Measurements from ENCODE around the gene TDP2.

The TDP2 gene

DNA sequence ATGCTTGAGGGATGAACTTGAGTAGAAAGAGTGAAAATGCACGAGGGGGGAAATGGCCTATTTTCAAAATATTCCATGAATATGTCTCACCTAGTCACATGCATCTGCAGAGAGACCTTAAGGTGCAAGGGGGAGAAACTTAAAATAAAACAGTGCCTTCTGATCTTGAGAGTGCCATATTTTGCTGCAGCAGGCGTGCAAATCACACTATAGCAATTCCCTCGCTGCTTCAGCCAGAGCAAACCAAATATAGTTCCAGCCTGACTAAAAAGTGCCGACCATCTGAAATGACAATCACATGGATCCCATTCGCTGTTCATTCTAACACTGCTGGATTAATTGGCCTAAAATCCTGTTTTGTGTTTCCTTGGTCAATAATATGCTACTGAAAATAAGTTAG, 47.0 kb downstream of the TDP2 start:
- H3K4me3 ChIP-seq (replicated peaks; ENCODE audit: insufficient read depth, low read length): no peak overlapping the region
- no peak for DNase-seq (ENCODE audit: low read depth in 1 of 2, low spot score in 1 of 2)
- TF ChIP-seq GABPA (IDR thresholded peaks at IDR 0.05; ENCODE audit: low read depth) (no peak), POLR2AphosphoS5 (IDR thresholded peaks at IDR 0.05; ENCODE audit: low read depth) (no peak), SPI1 (IDR thresholded peaks at IDR 0.05; ENCODE audit: borderline replicate concordance, low read depth) (no peak)
- TF ChIP-seq, protein P1, sequence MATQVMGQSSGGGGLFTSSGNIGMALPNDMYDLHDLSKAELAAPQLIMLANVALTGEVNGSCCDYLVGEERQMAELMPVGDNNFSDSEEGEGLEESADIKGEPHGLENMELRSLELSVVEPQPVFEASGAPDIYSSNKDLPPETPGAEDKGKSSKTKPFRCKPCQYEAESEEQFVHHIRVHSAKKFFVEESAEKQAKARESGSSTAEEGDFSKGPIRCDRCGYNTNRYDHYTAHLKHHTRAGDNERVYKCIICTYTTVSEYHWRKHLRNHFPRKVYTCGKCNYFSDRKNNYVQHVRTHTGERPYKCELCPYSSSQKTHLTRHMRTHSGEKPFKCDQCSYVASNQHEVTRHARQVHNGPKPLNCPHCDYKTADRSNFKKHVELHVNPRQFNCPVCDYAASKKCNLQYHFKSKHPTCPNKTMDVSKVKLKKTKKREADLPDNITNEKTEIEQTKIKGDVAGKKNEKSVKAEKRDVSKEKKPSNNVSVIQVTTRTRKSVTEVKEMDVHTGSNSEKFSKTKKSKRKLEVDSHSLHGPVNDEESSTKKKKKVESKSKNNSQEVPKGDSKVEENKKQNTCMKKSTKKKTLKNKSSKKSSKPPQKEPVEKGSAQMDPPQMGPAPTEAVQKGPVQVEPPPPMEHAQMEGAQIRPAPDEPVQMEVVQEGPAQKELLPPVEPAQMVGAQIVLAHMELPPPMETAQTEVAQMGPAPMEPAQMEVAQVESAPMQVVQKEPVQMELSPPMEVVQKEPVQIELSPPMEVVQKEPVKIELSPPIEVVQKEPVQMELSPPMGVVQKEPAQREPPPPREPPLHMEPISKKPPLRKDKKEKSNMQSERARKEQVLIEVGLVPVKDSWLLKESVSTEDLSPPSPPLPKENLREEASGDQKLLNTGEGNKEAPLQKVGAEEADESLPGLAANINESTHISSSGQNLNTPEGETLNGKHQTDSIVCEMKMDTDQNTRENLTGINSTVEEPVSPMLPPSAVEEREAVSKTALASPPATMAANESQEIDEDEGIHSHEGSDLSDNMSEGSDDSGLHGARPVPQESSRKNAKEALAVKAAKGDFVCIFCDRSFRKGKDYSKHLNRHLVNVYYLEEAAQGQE (IDR thresholded peaks at IDR 0.05; ENCODE audit: insufficient replicate concordance, low read depth): no peak
- TF ChIP-seq, protein P2, sequence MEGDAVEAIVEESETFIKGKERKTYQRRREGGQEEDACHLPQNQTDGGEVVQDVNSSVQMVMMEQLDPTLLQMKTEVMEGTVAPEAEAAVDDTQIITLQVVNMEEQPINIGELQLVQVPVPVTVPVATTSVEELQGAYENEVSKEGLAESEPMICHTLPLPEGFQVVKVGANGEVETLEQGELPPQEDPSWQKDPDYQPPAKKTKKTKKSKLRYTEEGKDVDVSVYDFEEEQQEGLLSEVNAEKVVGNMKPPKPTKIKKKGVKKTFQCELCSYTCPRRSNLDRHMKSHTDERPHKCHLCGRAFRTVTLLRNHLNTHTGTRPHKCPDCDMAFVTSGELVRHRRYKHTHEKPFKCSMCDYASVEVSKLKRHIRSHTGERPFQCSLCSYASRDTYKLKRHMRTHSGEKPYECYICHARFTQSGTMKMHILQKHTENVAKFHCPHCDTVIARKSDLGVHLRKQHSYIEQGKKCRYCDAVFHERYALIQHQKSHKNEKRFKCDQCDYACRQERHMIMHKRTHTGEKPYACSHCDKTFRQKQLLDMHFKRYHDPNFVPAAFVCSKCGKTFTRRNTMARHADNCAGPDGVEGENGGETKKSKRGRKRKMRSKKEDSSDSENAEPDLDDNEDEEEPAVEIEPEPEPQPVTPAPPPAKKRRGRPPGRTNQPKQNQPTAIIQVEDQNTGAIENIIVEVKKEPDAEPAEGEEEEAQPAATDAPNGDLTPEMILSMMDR (IDR thresholded peaks at IDR 0.05; ENCODE audit: insufficient read depth, low read length): no peak
- H3K27ac ChIP-seq (replicated peaks): no peak overlapping the region
- H3K27me3 ChIP-seq (ENCODE audit: insufficient read depth, poor library complexity, severe bottlenecking): peaks cover 6% of the 10 kb centered on the region

DNA sequence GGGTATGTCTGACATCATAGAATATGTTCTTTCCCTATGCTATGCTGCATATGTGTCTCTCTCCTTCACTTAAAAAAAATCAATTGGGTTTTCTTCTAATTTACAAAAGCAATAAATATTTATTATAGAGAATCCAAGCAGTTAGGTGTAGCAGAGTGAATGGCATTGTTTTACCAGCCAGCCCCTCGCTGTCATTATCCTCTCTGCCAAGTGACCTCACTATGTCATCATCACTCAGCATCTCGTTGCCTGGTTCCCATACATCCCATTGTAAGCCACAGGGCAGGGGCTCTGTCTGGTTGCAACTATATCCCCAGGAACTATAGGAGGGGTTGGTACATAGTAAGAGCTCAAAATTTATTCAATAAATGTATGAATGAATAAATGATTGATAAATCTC, 52.1 kb downstream of the TDP2 start:
- Histone ChIP-seq H3K27ac (replicated peaks) (no peak overlapping the region), H3K4me3 (replicated peaks; ENCODE audit: insufficient read depth, low read length) (no peak overlapping the region), H3K27me3 (ENCODE audit: insufficient read depth, poor library complexity, severe bottlenecking) (peaks cover 6% of the 10 kb centered on the region)
- DNase-seq (ENCODE audit: low read depth in 1 of 2, low spot score in 1 of 2): no peak
- TF ChIP-seq SPI1 (IDR thresholded peaks at IDR 0.05; ENCODE audit: borderline replicate concordance, low read depth): no peak
- TF ChIP-seq, protein P1 (IDR thresholded peaks at IDR 0.05; ENCODE audit: insufficient replicate concordance, low read depth): no peak
- TF ChIP-seq POLR2AphosphoS5 (IDR thresholded peaks at IDR 0.05; ENCODE audit: low read depth): no peak
- TF ChIP-seq, protein P2 (IDR thresholded peaks at IDR 0.05; ENCODE audit: insufficient read depth, low read length): no peak
- no peak for TF ChIP-seq GABPA (IDR thresholded peaks at IDR 0.05; ENCODE audit: low read depth)

DNA sequence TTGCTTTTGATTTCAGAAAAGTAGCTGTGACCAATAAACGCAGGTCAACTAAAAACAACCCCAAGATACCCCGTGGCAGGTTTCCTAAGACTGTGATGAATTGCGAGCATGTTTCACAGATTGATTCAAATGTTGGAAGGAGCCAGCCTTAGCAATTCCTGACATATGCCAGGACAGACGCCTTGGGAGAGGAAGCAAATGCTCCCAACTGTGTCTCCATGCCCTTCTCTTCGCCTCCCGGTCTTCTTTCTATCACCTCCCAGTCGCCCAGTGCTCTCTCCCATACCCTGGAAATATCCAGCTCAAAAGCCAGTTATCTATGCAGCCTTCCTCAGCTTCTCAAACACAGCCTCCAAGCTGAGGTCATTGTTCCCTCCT, 52.7 kb downstream of the TDP2 start:
- Histone ChIP-seq H3K27ac (replicated peaks) (no peak overlapping the region), H3K27me3 (ENCODE audit: insufficient read depth, poor library complexity, severe bottlenecking) (peaks cover 6% of the 10 kb centered on the region), H3K4me3 (replicated peaks; ENCODE audit: insufficient read depth, low read length) (no peak overlapping the region)
- no peak for DNase-seq (ENCODE audit: low read depth in 1 of 2, low spot score in 1 of 2)
- TF ChIP-seq GABPA (IDR thresholded peaks at IDR 0.05; ENCODE audit: low read depth): no peak
- TF ChIP-seq, protein P1 (IDR thresholded peaks at IDR 0.05; ENCODE audit: insufficient replicate concordance, low read depth): no peak
- TF ChIP-seq, protein P2 (IDR thresholded peaks at IDR 0.05; ENCODE audit: insufficient read depth, low read length): no peak
- TF ChIP-seq SPI1 (IDR thresholded peaks at IDR 0.05; ENCODE audit: borderline replicate concordance, low read depth): no peak
- no peak for TF ChIP-seq POLR2AphosphoS5 (IDR thresholded peaks at IDR 0.05; ENCODE audit: low read depth)

Measured in HL-60 (cell line).